GM13977 (cell line): ENCODE data around the gene AKR7A3.
"Not testable (repeated sequence)": the region's sequence is repeated elsewhere in the genome, so short reads cannot be mapped to it uniquely, and the experiment has no call there.

ENCODE experiments used
- DNase-seq: peaks from one replicate; pipeline ENCODE4 v3.0.0; 2012; ENCODE audit warnings: low spot score
- in situ Hi-C: fragments of 300-500 bp; cut with MboI; formaldehyde crosslinking; loops from one replicate; pipeline ENCODE4 v1.12.0; 2022; ENCODE audit warnings: low sequenced_read_pairs, low pct_unique_long_range_greater_than_20kb, mixed read lengths, inconsistent platforms; ENCODE audit not compliant: unreplicated experiment
- TF ChIP-seq, protein P1 (sequence below): IDR thresholded peaks from 2 replicates; pipeline ENCODE4 v1.5.1; 2012; ENCODE audit warnings: mild to moderate bottlenecking, control low read depth; ENCODE audit not compliant: insufficient read depth; ENCODE audit errors: extremely low read depth, missing control alignments

Gene AKR7A3

DNA sequence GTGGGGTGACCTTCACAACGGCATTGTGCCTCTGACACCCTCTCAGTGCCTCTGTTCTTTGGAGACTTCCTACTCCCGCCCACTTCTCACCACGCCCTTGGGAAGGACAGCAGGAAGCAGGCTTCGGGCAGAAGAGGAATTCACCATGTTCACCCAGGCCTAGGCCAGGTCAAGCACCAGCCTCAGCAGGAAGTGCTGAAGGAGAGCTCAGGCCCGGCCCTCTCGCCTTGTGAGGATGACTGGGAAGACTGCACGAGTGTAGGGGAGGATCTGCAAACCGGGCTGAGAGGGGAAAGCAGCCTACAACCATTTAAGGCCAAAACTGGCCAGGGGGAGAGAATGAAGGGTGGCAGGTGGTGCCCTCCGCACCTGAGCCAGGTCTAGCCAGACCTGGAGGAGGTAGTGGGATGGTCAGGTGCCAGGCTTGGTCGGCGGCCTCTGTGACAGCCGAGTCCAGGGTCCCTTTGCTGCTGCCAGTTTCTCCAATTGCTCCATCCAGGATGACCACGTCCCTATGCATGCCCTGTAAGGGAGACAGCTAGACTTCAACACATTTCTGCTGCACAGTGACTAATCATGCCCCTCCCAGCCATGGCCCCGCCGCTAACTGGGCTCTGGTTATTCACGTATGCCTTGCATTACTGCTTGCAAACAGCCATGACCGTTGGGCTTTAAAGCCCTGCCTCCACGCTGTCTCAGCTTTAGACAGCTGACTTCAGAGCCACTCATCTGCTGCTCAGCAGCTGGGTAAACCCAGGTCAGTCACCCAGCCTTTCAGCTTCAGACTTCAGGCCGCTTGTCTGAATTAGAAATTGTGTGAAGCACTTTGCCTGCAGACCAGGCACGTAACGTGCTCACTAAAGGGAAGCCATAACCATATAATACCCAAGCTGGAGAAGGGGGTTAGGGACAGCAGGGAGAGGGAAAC is 28.1 kb downstream of the AKR7A3 start:
- TF ChIP-seq, protein P1, sequence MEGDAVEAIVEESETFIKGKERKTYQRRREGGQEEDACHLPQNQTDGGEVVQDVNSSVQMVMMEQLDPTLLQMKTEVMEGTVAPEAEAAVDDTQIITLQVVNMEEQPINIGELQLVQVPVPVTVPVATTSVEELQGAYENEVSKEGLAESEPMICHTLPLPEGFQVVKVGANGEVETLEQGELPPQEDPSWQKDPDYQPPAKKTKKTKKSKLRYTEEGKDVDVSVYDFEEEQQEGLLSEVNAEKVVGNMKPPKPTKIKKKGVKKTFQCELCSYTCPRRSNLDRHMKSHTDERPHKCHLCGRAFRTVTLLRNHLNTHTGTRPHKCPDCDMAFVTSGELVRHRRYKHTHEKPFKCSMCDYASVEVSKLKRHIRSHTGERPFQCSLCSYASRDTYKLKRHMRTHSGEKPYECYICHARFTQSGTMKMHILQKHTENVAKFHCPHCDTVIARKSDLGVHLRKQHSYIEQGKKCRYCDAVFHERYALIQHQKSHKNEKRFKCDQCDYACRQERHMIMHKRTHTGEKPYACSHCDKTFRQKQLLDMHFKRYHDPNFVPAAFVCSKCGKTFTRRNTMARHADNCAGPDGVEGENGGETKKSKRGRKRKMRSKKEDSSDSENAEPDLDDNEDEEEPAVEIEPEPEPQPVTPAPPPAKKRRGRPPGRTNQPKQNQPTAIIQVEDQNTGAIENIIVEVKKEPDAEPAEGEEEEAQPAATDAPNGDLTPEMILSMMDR = no peak
- in situ Hi-C loops = no loop called here
- no peak for DNase-seq

DNA sequence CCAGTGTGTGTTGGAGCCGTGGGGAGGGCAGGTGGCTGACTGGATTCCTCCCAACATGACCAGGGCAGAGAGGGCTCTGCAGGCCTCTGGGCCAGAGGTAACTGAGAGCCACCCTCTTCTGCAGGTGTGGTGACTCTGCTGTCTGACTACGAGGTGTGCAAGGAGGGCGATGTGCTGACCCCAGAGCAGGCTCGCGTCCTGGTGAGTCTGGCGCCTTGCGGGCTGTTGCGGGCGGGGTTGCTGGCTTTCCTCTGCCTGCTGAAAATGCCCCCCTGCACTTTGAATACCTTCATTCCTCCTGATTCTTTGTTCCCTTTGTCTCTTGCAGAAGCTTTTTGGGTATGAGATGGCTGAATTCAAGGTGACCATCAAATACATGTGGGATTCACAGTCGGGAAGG is 30.2 kb downstream of the AKR7A3 start:
- in situ Hi-C loops = no loop called here
- no peak for DNase-seq
- TF ChIP-seq, protein P1 = no peak

DNA sequence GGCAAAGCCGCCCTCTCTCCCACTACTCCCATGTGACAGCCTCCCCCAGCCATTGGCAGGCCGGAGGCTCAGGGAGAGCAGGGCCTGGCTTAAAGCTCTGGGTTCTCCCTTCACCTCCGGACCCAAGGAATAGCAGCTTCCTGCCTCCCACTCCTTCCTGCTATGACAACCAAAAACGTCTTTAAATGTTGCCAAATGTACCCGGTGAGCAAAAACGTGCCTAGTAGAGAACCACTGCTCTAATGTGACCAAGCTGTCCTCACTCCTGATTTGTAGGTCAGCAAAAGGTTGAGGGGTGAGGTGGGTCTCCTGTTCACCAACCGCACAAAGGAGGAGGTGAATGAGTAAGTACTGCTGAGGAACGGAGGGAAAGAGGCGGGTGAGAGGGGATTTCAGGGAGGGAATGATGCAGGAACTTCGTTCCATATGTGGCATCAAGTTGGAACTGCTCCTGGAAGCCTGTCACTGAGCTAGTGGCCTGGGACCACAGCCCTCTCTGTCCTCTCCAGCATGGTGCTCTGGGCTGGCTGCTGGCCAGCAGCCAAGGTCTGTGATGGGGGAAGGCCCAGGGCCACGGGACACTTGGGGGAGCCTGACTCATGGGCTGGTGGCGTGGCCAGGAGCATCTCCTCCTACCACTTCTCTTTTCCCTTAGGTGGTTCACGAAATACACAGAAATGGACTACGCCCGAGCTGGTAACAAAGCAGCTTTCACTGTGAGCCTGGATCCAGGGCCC is 31.2 kb downstream of the AKR7A3 start:
- TF ChIP-seq, protein P1 = no peak
- no peak for DNase-seq
- in situ Hi-C loops = no loop called here

DNA sequence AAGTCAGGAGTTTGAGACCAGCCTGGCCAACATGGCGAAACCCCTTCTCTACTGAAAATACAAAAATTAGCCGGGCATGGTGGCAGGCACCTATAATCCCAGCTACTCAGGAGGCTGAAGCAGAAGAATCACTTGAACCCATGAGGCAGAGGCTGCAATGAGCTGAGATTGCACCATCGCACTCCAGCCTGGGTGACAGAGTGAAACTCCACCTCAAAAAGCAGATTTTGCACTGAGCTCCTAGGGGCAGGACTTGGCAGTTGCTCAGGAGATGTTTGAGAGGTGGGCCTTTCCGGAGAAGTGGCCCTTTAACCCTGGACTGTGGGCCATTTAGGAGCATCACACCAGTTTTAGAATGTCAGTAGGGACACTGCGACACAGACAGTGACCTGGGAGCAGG is 32.3 kb downstream of the AKR7A3 start:
- in situ Hi-C loops, DNase-seq: not testable (repeated sequence)

DNA sequence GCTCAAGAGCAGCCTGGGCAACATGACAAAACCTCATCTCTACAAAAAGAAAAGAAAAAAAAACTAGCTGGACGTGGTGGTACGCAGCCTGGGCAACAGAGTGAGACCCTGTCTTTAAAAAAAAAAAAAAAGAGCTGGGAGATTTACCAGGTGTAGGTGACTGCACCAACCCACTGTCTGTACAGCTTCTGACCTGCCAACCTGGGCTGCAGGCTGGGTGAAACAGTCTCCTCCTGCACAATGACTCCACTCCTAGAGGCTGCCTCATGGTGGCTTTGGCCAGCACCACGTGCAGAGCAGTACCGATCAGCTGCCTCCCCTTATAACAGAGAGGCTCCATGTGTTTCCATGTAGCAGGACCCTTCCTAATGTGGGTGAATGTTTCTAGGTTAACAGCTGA is 33.3 kb downstream of the AKR7A3 start:
- no peak for DNase-seq
- TF ChIP-seq, protein P1 = no peak
- in situ Hi-C loops = no loop called here

DNA sequence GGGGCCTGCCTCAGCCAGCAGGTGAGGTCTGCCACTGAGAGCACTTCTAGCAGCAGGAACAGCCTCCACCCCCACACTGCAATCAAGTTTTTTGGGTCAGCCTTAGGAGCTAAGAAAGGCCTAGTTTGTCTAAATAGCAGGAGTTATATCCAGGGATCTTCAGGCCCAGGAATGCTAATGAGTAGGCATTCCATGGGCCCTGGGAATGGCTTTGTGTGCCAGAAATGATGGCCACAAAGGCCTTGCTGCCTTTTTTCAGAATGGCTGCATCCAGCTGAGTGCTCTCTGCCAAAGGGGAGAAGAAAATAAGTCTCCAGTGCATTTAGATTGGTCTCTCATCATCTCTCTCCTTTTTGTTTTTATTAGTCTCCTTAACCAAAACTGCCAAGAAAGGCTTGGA is 34.2 kb downstream of the AKR7A3 start:
- in situ Hi-C loops = no loop called here
- TF ChIP-seq, protein P1 = no peak
- DNase-seq = no peak
